Stimulated activated CD4-positive, alpha-beta T cell treated with anti-CD3 and anti-CD28 coated beads, Interleukin-2, amount 100 ng/mL, for 24 hours (primary cell): ENCODE measurements around the gene RYK.
"Not testable (repeated sequence)": the region's sequence is repeated elsewhere in the genome, so short reads cannot be mapped to it uniquely, and the experiment has no call there.

Experiments
- DNase-seq, 2 donors: peaks; one replicate each; pipeline ENCODE4 v3.0.0-alpha.2; 2020

The RYK gene

DNA sequence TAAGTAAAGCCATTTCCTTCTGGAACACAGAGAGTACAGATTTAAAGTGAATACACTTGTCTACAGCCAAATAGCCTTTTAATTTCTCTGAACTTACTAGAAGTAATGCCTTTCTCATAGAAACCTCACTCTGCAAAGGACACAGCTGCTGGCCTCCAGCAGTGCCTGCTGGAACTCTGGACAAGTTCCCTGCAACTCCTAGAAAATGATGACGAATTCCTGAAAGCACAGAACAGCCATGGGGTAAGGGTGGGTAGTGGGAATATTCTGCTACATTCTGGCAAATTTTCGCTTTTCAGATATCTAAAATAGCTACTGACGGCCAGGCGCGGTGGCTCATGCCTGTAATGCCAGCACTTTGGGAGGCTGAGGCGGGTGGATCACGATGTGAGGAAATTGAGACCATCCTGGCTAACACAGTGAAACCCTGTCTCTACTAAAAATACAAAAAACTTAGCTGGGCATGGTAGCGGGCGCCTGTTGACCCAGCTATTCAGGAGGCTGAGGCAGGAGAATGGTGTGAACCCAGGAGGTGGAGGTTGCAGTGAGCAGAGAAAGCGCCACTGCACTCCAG, 34.4 kb downstream of the RYK start:
- no peak for DNase-seq

DNA sequence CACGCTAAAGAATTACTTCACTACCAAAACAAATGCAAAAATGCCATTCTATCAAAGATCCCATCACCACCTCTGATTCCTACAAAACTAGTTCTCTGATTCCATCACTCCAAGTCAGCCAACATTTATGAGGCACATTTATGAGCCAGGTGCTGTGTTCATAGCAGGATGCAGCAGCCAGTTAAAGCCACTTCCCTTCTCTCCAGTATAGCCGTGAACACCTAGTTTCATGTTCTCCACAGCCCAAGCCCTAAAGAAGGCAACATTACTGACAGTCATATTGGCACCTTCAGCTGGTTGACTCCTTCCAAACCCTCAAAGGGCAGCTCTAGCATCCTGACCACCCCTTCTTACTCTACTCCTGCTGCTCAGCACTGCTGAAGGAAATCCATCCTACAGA, 36.4 kb downstream of the RYK start:
- DNase-seq: no peak

GRCh38 chr3:134212967-134213665, 37.5 kb downstream of the RYK start:
- peak; percentile 93 to 96 for DNase-seq

DNA sequence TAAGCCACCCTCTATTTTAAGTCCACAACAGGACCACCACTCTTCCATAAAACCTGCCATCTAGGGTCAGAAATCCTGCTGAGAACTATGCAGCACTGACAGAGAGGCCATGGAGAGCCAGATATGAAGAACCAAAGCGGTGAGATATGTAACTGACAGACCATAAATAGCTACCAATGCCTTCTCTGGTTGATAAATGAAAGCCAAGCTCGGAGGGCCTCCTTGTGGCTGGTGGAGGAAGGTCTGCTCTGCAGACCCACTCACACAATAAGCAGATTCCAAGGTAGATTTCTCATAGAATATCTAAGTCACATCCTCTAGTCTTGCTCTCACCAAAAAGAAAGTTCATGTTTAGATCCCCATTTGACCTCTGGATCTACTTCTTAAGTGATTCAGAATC, 38.9 kb downstream of the RYK start:
- no peak for DNase-seq

GRCh38 chr3:134205451-134205850, 45.2 kb downstream of the RYK start:
- DNase-seq: no peak

- DNase-seq: no peak
Observed at GRCh38 chr3:134201201-134202130, 49.2 kb downstream of the RYK start.

DNA sequence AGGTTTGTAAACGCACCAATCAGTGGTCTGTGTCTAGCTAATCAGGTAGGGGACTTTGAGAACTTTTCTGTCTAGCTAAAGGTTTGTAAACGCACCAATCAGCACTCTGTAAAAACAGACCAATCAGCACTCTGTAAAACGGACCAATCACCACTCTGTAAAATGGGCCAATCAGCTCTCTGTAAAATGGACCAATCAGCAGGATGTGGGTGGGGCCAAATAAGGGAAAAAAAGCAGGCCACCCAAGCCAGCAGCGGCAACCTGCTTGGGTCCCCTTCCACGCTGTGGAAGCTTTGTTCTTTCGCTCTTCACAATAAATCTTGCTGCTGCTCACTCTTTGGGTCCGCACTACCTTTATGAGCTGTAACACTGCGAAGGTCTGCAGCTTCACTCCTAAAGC, 50.8 kb downstream of the RYK start:
- not testable (repeated sequence) for DNase-seq

- DNase-seq: no peak
Observed at GRCh38 chr3:134199240-134199639, 51.4 kb downstream of the RYK start.

DNA sequence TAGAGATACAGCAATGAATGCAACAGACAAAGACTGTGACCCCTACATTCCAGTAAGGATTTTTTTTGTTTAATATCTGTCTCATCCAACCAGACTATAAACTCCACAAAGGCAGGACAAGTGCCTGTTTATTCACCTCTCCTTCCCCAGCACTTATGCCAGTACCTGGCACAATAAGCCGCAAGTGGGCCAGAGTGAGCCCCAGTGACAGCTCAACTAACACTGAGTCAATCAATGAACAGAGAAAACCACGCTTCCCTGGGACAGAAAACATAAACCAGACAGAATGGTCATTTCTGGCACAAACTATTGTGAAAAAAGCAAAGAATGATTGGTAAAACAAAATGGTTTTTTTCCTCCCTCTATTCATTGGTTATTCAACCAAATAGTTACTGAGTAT, 52.2 kb downstream of the RYK start:
- no peak for DNase-seq

- no peak for DNase-seq
Observed at GRCh38 chr3:134197681-134198261, 52.9 kb downstream of the RYK start.

GRCh38 chr3:134194247-134194646, 56.4 kb downstream of the RYK start:
- DNase-seq: no peak

DNA sequence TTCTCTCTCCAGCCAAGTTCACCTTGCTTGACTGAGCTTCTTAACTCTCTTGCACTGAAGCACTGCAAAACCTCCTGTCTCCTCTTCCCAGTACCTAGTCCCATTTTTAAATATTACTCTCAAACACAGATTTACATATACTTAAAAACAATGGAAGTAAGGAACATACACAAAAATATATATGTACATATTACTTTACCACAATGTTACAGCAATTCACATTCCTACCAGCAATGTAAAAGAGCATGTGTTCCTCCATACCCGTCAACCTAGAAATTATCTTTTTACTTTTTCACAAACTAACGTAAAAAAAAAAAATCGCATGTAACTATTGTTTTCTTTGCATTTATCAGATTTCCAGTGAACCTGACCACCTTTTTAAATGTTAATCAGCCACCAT, 60.4 kb downstream of the RYK start:
- no peak for DNase-seq

DNA sequence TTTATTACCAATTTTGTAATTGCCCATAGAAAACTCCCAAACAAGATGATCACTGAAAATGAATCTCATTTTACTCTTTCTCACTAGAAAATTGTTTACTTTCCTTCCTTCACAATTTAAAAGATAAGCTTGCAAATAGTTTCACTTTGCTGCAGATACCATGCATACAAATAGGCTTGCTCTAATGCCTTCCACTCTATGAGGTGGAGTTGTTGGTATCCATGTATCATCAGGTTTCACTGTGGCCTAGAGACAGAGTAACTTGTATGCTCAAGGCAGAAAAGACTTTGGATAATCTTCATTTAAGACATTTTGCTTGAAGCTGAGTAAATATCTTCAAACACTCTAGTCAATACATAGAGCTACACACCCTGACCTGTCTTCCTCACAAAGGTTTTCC, 60.8 kb downstream of the RYK start:
- no peak for DNase-seq

GRCh38 chr3:134186391-134186790, 64.3 kb downstream of the RYK start:
- no peak for DNase-seq

DNA sequence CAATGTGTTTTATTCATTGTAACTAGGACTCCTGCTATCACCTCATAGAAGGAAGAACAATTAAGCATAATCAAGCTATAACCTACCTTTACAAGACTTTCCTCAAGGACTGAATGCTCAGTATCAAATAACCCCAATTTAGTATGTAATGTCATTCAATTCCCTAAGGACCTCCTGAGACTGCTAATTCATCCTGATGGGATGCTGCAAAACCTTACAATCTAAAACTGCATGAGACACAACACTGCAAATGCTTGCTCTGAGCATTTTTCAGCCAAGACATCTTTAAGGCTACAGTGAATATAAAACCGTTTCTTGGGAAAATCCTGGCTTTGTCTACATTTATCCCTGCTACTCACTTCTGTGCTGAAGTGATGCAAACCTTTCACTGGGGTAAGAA, 69.9 kb downstream of the RYK start:
- no peak for DNase-seq

GRCh38 chr3:134179508-134179907, 71.2 kb downstream of the RYK start:
- no peak for DNase-seq

- DNase-seq: no peak
Observed at GRCh38 chr3:134163096-134163495, 87.6 kb downstream of the RYK start.

DNA sequence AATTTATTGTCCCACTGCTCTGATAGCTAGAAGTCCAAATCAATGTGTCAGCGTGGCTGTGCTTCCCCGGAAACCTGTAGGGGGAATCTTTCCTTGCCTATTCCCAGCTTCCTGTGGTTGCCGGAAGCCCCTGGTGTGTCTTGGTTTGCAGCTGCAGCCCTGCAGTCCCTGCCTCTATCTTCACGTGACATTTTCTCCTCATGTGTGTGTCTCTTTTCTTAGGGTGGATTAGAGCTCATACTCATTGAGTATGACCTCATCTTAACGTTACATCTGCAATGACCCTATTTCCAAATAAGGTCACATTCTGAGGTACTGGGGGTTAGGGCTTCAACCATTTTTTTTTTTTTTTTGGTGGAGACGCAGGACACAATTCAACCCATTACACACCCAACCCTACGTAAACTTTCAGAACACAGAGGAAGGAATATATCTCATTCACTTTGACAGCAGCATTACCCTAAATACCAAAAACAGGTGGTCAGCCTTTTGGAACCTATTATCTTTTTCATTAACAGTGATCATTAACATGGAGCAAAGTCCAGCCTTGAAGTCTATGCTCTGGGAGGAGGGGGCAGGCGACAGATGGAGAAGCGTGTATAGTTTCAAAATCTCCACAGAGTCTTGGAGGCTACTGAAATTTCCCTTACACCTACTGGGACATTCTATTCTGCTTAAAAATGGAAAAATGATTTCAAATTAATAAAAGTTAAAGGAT, 88.6 kb downstream of the RYK start:
- no peak for DNase-seq

DNA sequence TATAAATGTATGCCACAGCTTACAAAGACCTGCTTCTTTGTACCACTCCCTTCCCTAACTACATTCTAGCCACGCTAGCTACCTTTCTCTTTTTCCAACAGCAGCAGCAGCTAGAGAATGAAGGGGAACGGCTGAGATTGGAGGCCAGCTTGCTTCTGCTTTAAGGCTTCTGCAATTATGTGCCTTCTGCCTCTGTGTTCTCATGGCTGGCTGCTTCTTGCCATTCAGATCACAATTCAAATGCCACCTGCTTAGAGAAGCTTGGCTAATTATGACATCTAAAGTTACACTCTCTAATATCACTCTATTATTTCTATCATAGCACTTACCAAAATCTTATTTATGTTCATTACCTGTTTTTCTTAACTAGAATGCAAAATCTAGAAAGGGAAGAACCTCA, 95.2 kb downstream of the RYK start:
- no peak for DNase-seq

- DNase-seq: no peak
Observed at GRCh38 chr3:134153761-134154160, 96.9 kb downstream of the RYK start.

DNA sequence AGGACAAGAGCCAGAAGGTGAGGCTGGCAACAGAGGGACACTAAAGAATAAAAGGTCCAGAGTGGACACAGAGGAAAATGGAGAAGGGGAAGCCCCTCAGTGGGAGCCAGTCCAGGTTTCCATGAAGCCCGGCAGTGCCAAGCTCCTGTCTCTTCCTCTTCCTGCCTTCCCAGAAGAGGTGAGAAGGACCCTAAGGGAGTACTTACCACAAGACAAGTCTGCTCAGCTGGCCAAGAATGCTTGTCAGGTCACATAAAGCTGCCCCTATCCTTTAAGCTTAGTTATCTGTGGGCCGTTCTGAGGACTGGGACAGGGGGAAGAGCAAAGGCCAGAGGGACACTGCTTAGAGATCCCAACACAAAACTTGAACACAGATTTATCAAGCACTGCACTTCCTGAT, 100.2 kb downstream of the RYK start:
- DNase-seq: no peak

GRCh38 chr3:134149286-134149685, 101.4 kb downstream of the RYK start:
- DNase-seq: no peak

DNA sequence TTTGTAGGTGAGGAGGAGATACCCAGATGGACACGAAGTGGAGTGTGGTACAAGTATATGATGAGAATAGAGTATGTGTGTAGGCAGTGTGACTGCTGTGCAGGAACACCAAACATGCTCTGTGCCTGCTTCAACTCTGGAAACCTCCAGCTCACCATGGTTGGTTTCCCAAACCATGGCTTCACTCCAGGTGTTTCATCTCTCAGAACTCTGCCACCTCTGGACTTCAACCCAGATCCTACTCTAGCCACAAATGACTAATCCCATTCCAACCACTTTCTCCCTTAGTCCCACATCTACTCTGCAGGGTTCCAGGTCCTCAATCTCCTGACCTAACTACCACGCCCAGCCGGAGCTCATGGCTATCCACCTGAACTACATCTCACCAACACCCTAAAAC, 102.1 kb downstream of the RYK start:
- DNase-seq: no peak
